Measurements from ENCODE around the gene PI4K2B. TPM values are rescaled to one million over a fixed set of nuclear protein-coding genes. Genes with fewer than 3 reads are reported as not detected.
"Not testable (repeated sequence)": the region's sequence is repeated elsewhere in the genome, so short reads cannot be mapped to it uniquely, and the experiment has no call there.

PI4K2B gene
- 10 to 100 TPM in 1 of 2 donors, 1 to 10 TPM in 1; 5.5 to 10.5 TPM for total RNA-seq
- polyA plus RNA-seq (ENCODE audit: insufficient read length in 2 of 2) = 1 to 10 TPM; 7.2 to 7.7 TPM
- long read RNA-seq, donor 1 = 0 reads
- long read RNA-seq, donor 2 = 0 reads
- long read RNA-seq, donor 3, partial matches to known transcripts = 0 of 1 reads
- long read RNA-seq, donor 3, other reads (novel, unspliced or antisense) = 0 of 1 reads
- long read RNA-seq, donor 4, partial matches to known transcripts = 6 of 10 reads
- long read RNA-seq, donor 4, other reads (novel, unspliced or antisense) = 0 of 10 reads

DNA sequence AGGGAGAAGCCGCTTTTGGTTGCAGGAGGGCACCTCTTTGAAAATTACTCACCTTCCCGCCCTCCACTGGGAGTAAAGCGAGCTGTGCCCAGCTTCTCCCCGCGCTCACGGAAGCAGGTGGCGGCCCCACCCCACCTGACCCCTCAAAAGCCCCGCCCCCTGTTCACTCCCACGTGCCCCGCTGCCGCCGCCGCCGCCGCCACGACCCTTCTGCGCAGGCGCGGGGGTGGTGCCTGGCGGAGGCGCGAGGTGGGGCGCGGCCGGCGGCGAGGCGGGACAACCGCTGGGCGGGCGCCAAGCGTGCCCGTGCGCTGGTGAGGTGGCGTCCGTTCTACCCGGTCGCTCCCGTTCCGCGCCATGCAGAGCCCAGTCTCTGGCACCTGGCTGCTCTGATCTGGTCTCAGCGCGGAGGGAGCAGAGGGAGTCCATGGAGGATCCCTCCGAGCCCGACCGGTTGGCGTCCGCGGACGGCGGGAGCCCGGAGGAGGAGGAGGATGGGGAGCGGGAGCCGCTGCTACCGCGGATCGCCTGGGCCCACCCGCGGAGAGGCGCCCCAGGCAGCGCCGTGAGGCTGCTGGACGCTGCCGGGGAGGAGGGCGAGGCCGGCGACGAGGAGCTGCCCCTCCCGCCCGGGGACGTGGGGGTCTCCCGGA, at the start of gene PI4K2B:
Gene PI4K2B, plus strand, starts transcription at position 297 of the 653 bp plus-strand sequence. Its CDS starts 131 bp downstream, at position 428.
- H3K27me3 ChIP-seq (ENCODE audit: control insufficient read depth, insufficient read depth, low read length) = no peaks in the 10 kb centered on the region
- peaks cover 9% of the 10 kb centered on the region for H3K9me3 ChIP-seq (ENCODE audit: control insufficient read depth, insufficient read depth, low read length)
- peak; percentile 59 to 95 (median 84) for DNase-seq (ENCODE audit: low read depth in 4 of 6, low spot score in 6 of 6)
- H3K4me1 ChIP-seq (ENCODE audit: control insufficient read depth, insufficient read depth, low read length) = no peaks in the 10 kb centered on the region
- peak within 1 kb of the TSS; percentile 89 for H3K27ac ChIP-seq (ENCODE audit: low read depth, low read length)
- 0% methylated on average over 71 of the region's 72 CpGs for WGBS (ENCODE audit: insufficient coverage)
- H3K36me3 ChIP-seq (ENCODE audit: control insufficient read depth, insufficient read depth, low read length) = no peaks in the 10 kb centered on the region
- H3K4me3 ChIP-seq (ENCODE audit: low read depth, low read length) = peak within 1 kb of the TSS; percentile 79

DNA sequence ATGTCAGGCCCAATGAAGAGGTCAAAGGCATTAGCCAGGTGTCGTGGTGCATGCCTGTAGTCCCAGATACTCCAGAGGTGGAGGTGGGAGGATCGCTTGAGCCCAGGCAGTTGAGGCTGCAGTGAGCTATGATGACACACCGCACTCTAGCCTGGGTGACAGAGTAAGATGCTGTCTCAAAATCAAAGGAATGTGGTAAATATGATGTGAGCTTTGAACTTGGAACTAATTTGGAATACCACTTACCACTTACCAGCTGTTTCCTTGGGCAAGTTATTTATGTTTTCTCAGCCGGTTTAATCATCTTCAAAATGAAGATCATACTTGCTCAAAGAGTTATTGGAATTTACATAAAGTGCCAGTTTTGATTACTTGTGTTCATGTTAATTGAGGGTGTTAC, 49.8 kb upstream of the PI4K2B start:
- H3K27ac ChIP-seq (ENCODE audit: low read depth, low read length) = no peak overlapping the region
- WGBS (ENCODE audit: insufficient coverage) = 90% methylated on average over 2 of the region's 4 CpGs
- H3K27me3 ChIP-seq (ENCODE audit: control insufficient read depth, insufficient read depth, low read length) = no peaks in the 10 kb centered on the region

DNA sequence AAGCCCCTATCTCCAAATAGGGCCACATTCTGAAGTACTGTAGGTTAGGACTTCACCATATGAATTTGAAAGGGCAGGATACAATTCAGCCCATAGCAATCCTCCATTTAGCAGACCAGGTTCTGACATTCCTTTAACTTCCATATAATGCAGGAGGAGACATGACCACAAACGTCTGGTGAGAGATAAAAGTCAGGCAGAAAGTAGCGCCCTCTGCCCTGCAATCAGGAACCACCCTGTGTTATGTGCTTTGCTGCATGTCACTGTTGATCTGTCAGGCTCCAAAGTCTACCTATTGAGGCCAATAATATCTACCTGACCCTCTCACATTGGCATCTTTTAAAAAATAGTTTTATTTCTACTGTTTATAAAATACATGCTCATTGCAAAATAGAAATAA, 43.4 kb upstream of the PI4K2B start:
- no peak overlapping the region for H3K27ac ChIP-seq (ENCODE audit: low read depth, low read length)
- no peak overlapping the region for H3K4me3 ChIP-seq (ENCODE audit: low read depth, low read length)
- no peaks in the 10 kb centered on the region for H3K4me1 ChIP-seq (ENCODE audit: control insufficient read depth, insufficient read depth, low read length)
- no peaks in the 10 kb centered on the region for H3K9me3 ChIP-seq (ENCODE audit: control insufficient read depth, insufficient read depth, low read length)
- no peaks in the 10 kb centered on the region for H3K36me3 ChIP-seq (ENCODE audit: control insufficient read depth, insufficient read depth, low read length)
- no peaks in the 10 kb centered on the region for H3K27me3 ChIP-seq (ENCODE audit: control insufficient read depth, insufficient read depth, low read length)
- 65% methylated on average over 2 of the region's 2 CpGs for WGBS (ENCODE audit: insufficient coverage)
- no peak for DNase-seq (ENCODE audit: low read depth in 4 of 6, low spot score in 6 of 6)

More for the DNA sequence above, 49.8 kb upstream of the PI4K2B start:
- no peak for DNase-seq (ENCODE audit: low read depth in 4 of 6, low spot score in 6 of 6)
- Histone ChIP-seq H3K4me3 (ENCODE audit: low read depth, low read length) (no peak overlapping the region), H3K4me1 (ENCODE audit: control insufficient read depth, insufficient read depth, low read length) (no peaks in the 10 kb centered on the region), H3K36me3 (ENCODE audit: control insufficient read depth, insufficient read depth, low read length) (no peaks in the 10 kb centered on the region), H3K9me3 (ENCODE audit: control insufficient read depth, insufficient read depth, low read length) (no peaks in the 10 kb centered on the region)

DNA sequence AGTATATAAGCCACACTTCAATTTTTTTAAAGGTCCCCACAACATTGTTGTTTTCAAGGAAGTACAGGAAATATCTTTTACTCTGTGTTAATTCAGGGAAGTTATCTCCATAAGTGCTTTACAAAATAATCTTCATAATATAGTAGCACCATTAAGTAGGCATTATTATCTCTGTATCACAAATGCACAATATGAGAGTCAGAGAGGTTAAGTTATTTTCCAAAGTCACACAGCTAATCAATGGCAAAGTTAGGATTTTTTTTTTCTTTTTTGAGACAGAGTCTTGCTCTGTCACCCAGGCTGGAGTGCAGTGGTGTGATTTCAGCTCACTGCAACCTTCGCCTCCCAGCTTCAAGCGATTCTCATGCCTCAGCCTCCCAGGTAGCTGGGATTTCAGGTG, 35.1 kb upstream of the PI4K2B start:
- H3K27ac ChIP-seq (ENCODE audit: low read depth, low read length) = no peak overlapping the region
- H3K27me3 ChIP-seq (ENCODE audit: control insufficient read depth, insufficient read depth, low read length) = no peaks in the 10 kb centered on the region
- H3K4me3 ChIP-seq (ENCODE audit: low read depth, low read length) = no peak overlapping the region
- H3K9me3 ChIP-seq (ENCODE audit: control insufficient read depth, insufficient read depth, low read length) = no peaks in the 10 kb centered on the region
- DNase-seq (ENCODE audit: low read depth in 4 of 6, low spot score in 6 of 6) = no peak
- no peaks in the 10 kb centered on the region for H3K36me3 ChIP-seq (ENCODE audit: control insufficient read depth, insufficient read depth, low read length)
- 100% methylated on average over 2 of the region's 2 CpGs for WGBS (ENCODE audit: insufficient coverage)
- H3K4me1 ChIP-seq (ENCODE audit: control insufficient read depth, insufficient read depth, low read length) = no peaks in the 10 kb centered on the region

DNA sequence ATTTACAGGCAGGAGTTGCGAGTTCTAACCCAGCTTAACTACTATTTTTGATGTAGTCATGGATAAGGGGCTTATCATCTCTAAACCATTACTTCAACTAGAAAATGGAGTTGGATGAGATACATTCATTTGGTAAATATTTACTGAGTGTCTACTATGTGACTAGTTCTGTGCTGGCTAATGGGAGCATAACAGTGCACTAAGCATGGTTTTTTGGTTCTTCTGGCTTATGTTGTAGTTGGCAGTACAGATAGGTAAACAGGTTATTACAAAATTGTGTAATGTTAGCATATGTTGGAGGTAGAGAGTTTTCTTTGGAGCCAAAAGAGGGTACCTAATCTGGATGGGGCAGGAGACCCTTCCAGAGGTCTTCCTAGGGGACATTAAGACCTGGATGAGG, 25.8 kb upstream of the PI4K2B start:
- H3K4me1 ChIP-seq (ENCODE audit: control insufficient read depth, insufficient read depth, low read length) = no peaks in the 10 kb centered on the region
- DNase-seq (ENCODE audit: low read depth in 4 of 6, low spot score in 6 of 6) = no peak
- no peaks in the 10 kb centered on the region for H3K9me3 ChIP-seq (ENCODE audit: control insufficient read depth, insufficient read depth, low read length)
- H3K27ac ChIP-seq (ENCODE audit: low read depth, low read length) = no peak overlapping the region
- no peak overlapping the region for H3K4me3 ChIP-seq (ENCODE audit: low read depth, low read length)
- no peaks in the 10 kb centered on the region for H3K27me3 ChIP-seq (ENCODE audit: control insufficient read depth, insufficient read depth, low read length)
- no CpG with 5 or more reads among the region's 1 CpG for WGBS (ENCODE audit: insufficient coverage)
- H3K36me3 ChIP-seq (ENCODE audit: control insufficient read depth, insufficient read depth, low read length) = no peaks in the 10 kb centered on the region

DNA sequence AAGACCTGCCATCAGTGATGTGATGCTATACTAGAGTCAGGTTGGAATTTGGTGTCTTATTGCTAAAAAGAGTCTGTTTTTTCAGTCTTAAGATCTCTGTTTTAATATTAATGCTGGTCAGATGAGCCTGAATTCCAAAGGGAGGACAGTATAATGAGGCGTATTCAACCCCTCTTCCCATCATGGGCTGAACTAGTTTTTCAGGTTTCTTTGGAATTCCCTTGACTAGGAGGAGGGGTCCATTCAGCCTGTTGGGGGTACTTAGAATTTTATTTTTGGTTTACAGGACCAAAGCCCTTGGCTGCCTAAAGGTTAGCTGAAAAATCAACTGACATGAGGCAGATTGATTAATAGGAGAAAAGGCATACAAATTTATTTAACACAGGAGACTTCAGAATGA, 24.1 kb upstream of the PI4K2B start:
- H3K4me1 ChIP-seq (ENCODE audit: control insufficient read depth, insufficient read depth, low read length) = no peaks in the 10 kb centered on the region
- no peaks in the 10 kb centered on the region for H3K9me3 ChIP-seq (ENCODE audit: control insufficient read depth, insufficient read depth, low read length)
- no peaks in the 10 kb centered on the region for H3K36me3 ChIP-seq (ENCODE audit: control insufficient read depth, insufficient read depth, low read length)
- no peaks in the 10 kb centered on the region for H3K27me3 ChIP-seq (ENCODE audit: control insufficient read depth, insufficient read depth, low read length)
- no peak overlapping the region for H3K27ac ChIP-seq (ENCODE audit: low read depth, low read length)
- no peak for DNase-seq (ENCODE audit: low read depth in 4 of 6, low spot score in 6 of 6)
- no CpG with 5 or more reads among the region's 1 CpG for WGBS (ENCODE audit: insufficient coverage)
- H3K4me3 ChIP-seq (ENCODE audit: low read depth, low read length) = no peak overlapping the region

DNA sequence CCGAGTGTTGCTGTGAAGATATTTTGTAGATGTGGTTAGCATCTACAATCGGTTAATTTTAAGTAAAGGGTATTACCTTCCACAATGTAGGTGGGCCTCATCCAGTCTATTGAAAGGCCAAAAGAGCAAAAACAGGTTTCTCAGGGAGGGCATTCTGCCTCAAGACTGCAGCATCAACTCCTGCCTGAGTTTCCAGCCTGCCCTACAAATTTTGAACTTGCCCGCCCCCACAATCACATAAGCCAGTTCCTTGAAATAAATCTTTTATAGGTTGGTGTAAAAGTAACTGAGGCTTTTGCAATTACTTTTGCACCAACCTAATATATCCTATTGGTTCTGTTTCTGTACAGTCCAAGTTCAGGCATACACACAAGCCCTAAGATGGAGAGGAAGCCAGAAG, 22.1 kb upstream of the PI4K2B start:
- Histone ChIP-seq H3K4me1 (ENCODE audit: control insufficient read depth, insufficient read depth, low read length) (peaks cover 4% of the 10 kb centered on the region), H3K27me3 (ENCODE audit: control insufficient read depth, insufficient read depth, low read length) (no peaks in the 10 kb centered on the region), H3K27ac (ENCODE audit: low read depth, low read length) (no peak overlapping the region), H3K36me3 (ENCODE audit: control insufficient read depth, insufficient read depth, low read length) (no peaks in the 10 kb centered on the region), H3K4me3 (ENCODE audit: low read depth, low read length) (no peak overlapping the region), H3K9me3 (ENCODE audit: control insufficient read depth, insufficient read depth, low read length) (no peaks in the 10 kb centered on the region)
- DNase-seq (ENCODE audit: low read depth in 4 of 6, low spot score in 6 of 6) = no peak
- no CpG with 5 or more reads among the region's 3 CpGs for WGBS (ENCODE audit: insufficient coverage)

DNA sequence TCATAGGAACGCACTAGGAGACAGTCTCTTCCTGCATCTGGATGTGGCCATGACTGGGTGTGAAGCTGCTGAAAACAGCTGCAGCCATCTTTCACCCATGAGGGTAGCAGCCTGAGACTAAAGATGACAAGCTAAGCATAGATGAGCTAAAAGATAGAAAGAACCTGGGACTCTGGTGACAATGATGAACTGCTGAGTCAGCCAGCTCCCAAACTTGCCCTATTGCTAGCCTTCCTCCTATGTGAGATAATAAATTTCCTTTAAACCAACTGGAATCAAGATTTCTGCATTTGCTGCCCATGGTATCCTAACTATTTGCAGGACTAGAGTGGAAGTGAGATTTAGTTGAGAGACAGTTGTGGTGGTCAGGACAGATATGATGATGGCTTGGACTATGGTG, 21.0 kb upstream of the PI4K2B start:
- no peak overlapping the region for H3K4me3 ChIP-seq (ENCODE audit: low read depth, low read length)
- no peaks in the 10 kb centered on the region for H3K9me3 ChIP-seq (ENCODE audit: control insufficient read depth, insufficient read depth, low read length)
- H3K27ac ChIP-seq (ENCODE audit: low read depth, low read length) = no peak overlapping the region
- H3K27me3 ChIP-seq (ENCODE audit: control insufficient read depth, insufficient read depth, low read length) = no peaks in the 10 kb centered on the region
- peaks cover 4% of the 10 kb centered on the region for H3K4me1 ChIP-seq (ENCODE audit: control insufficient read depth, insufficient read depth, low read length)
- no peaks in the 10 kb centered on the region for H3K36me3 ChIP-seq (ENCODE audit: control insufficient read depth, insufficient read depth, low read length)
- DNase-seq (ENCODE audit: low read depth in 4 of 6, low spot score in 6 of 6) = no peak
- WGBS (ENCODE audit: insufficient coverage) = 100% methylated on average over 1 of the region's 1 CpG

DNA sequence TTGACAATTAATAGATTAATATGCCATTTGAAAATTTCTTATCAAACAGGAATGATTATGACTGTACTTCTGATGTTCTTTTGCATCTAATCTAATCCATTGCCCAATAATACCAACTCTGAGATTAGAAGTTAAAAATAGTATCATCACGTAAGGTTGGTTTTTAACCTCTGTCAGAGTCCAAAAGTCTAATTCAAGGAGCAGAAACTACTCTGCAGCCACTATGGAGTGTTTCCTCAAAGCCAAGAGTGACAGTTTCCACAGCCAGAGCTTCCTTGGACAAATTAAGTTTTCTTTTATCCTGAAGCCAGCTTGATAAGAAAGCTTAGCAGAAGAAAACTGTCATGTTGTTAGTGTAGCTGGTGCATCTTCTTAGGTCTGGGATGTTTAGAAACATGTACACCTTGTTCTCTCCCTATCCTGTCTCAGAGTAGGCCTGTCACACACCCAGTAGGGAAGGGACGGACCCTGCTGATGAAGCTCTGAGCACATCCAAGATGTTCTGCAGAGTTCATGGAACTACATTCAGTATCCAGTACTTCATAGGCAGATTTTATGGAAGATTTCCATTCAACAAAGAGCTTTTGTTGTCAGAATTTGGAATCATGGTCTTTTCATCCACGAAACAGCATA, 20.4 kb upstream of the PI4K2B start:
- no peaks in the 10 kb centered on the region for H3K9me3 ChIP-seq (ENCODE audit: control insufficient read depth, insufficient read depth, low read length)
- H3K27me3 ChIP-seq (ENCODE audit: control insufficient read depth, insufficient read depth, low read length) = no peaks in the 10 kb centered on the region
- no peak for DNase-seq (ENCODE audit: low read depth in 4 of 6, low spot score in 6 of 6)
- no peaks in the 10 kb centered on the region for H3K36me3 ChIP-seq (ENCODE audit: control insufficient read depth, insufficient read depth, low read length)
- no peak overlapping the region for H3K4me3 ChIP-seq (ENCODE audit: low read depth, low read length)
- WGBS (ENCODE audit: insufficient coverage) = 100% methylated on average over 1 of the region's 3 CpGs
- peaks cover 4% of the 10 kb centered on the region for H3K4me1 ChIP-seq (ENCODE audit: control insufficient read depth, insufficient read depth, low read length)
- no peak overlapping the region for H3K27ac ChIP-seq (ENCODE audit: low read depth, low read length)

DNA sequence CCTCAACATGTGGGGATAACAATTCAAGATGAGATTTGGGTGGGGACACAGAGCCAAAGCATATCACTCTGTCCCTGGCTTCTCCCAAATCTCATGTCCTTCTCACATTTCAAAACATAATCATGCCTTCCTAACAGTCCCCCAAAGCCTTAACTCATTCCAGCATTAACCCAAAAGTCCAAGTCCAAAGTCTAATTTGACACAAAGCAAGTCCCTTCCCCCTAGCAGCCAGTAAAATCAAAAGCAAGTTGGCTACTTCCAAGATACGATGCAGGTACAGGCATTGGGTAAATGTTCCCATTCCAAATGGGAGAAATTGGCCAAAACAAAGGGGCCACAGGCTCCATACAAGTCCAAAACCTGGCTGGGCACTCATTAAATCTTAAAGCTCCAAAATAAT, 19.1 kb upstream of the PI4K2B start:
- H3K27me3 ChIP-seq (ENCODE audit: control insufficient read depth, insufficient read depth, low read length); H3K27ac ChIP-seq (ENCODE audit: low read depth, low read length); DNase-seq (ENCODE audit: low read depth in 4 of 6, low spot score in 6 of 6); H3K4me1 ChIP-seq (ENCODE audit: control insufficient read depth, insufficient read depth, low read length); H3K4me3 ChIP-seq (ENCODE audit: low read depth, low read length); H3K9me3 ChIP-seq (ENCODE audit: control insufficient read depth, insufficient read depth, low read length); H3K36me3 ChIP-seq (ENCODE audit: control insufficient read depth, insufficient read depth, low read length): not testable (repeated sequence)
- 89% methylated on average over 1 of the region's 1 CpG for WGBS (ENCODE audit: insufficient coverage)

All from spinal cord (tissue), 10 donors.